VCaP (cell line): ENCODE data around the gene NACC2.

Experiments
- H3K27ac ChIP-seq: fragments of 450-650 bp; 2 replicates; pipeline ENCODE4 v1.5.1; 2017
- TF ChIP-seq, protein P1 (sequence below): fragments of 450-650 bp; conservative IDR thresholded peaks from 2 replicates; pipeline ENCODE4 v1.5.1; 2017; ENCODE audit warnings: mild to moderate bottlenecking, moderate library complexity

Gene NACC2

DNA sequence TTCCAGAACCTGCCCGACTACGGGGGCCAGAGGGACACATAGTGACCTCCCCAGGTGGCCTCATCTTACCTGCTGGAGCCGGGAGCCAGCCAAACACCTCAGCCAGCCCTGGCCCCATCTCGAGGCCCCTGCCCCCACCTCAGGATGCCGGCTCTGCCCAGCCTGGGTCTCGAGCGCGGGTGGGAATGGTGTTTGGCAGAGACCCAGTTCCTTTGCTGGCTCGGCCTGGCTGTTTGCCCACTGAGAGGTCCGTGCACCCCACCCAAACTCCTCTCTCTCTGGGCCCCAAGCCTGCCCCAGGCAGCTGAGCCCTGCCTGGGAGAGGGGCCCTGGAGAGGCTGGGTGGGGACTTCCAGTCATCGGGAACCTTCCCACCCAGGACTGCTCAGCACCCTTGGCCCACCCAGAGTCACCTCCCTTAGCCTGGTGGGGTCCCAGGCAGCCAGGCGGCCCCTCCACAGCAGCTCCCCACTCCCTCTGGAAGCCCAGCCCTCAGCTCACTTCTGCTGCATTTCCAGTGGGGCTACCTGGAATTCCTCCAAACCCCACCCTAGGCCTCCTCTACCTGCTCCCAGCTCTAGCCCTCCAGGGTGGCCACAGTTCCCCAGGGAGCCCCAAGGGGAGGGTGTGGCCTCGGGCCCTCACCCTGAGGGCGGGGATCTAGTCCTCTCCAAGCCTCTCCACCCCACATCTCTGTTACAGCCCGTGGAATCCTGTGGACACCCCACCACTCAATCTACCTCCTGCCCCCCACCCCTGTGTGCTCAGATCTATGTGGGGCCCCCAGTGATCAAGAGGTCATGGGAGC is 91.5 kb downstream of the NACC2 start:
- H3K27ac ChIP-seq, result no peak overlapping the region
- TF ChIP-seq, protein P1, sequence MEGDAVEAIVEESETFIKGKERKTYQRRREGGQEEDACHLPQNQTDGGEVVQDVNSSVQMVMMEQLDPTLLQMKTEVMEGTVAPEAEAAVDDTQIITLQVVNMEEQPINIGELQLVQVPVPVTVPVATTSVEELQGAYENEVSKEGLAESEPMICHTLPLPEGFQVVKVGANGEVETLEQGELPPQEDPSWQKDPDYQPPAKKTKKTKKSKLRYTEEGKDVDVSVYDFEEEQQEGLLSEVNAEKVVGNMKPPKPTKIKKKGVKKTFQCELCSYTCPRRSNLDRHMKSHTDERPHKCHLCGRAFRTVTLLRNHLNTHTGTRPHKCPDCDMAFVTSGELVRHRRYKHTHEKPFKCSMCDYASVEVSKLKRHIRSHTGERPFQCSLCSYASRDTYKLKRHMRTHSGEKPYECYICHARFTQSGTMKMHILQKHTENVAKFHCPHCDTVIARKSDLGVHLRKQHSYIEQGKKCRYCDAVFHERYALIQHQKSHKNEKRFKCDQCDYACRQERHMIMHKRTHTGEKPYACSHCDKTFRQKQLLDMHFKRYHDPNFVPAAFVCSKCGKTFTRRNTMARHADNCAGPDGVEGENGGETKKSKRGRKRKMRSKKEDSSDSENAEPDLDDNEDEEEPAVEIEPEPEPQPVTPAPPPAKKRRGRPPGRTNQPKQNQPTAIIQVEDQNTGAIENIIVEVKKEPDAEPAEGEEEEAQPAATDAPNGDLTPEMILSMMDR, result no peak

DNA sequence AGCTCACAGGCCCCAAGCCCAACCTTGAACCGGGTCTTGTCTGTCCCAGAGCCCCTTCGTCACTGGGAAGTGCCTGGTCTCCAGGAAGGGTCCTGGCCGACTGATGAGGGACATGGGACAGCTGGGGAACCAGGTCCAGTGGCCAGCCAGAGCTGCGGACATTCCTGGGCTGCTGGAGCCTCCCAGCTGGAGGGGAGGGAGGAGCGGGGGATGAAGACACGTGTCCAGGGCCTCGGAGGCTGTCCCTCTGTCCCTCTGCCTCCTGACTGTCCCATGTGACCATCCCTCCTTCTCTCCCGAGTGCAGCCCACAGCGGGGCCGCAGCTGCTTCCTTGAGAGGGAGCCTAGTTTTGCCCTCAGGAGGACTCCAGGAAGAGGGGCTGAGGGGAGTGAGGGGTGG is 92.2 kb downstream of the NACC2 start:
- TF ChIP-seq, protein P1, result no peak
- no peak overlapping the region for H3K27ac ChIP-seq

DNA sequence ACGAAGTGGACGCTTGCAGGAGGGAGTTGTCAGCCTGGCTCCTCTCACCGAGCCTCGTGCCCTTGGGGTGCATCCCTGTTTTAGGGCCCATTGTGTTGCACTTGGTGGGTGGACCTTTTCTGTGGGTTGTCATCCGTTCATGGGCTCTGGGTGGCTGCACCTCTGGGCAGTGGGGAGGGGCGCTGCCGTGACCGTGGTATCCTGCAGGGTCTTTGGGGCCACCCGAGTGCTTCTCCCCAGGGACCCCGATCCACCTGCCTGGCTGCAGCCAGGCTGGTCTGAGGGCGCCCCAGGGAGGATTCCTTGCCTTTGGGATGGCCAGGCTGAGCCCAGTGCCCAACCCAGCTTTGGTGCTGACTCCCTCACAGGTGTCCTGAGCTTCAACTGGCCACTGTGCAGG is 92.9 kb downstream of the NACC2 start:
- TF ChIP-seq, protein P1, result no peak
- H3K27ac ChIP-seq, result no peak overlapping the region

DNA sequence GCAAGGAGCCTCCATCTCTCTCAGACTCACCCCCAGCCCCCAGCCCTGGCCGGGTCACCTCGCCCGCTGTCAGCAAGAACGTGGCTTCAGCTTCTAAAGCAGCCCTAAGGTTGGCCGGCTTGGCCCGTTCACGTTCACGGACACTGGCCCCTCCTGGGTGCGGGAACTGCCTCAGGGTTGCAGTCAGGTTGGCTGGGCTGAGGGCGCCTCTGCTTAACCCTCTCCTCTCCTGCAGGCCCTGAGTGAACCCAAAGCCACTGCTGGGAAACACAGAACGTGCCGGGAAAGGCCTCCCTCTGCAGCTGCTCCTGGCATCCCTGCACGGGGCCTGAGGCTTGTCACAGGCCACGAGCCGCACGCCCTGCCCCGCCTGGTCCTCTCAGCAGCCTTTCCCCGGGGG is 93.9 kb downstream of the NACC2 start:
- TF ChIP-seq, protein P1, result no peak
- no peak overlapping the region for H3K27ac ChIP-seq

DNA sequence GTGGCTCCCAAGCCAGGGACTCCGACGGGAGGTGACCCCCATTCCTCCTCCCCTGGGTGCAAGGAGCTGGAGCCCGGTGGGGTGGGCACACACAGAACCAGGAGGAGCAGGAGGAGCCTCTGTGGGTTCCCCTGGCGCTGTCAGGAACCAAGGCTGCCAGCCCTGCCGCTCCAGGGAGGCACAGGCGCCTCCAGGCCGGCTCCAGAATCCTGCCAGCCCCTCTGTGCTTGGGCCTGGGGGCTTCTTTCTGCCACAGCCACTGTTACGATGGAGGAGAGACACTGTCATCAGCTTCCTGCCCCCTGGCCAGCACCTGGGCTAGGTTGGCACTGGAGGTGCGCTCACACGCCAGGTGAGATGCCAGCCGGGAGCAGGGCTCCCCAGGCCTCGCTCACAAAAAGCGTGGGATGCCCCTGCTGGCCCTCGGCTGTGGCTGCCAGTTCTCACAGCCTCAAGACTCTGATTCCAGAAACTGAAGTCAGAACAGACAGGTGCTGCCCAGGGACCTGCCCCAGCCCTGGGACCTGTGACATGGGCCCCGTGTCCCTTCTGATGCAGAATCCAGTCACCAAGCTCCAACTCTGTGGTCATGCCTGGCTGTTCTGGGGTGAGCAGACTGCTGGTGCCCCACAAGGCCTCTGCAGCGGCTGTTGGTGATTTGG is 96.5 kb downstream of the NACC2 start:
- no peak overlapping the region for H3K27ac ChIP-seq
- TF ChIP-seq, protein P1, result no peak

DNA sequence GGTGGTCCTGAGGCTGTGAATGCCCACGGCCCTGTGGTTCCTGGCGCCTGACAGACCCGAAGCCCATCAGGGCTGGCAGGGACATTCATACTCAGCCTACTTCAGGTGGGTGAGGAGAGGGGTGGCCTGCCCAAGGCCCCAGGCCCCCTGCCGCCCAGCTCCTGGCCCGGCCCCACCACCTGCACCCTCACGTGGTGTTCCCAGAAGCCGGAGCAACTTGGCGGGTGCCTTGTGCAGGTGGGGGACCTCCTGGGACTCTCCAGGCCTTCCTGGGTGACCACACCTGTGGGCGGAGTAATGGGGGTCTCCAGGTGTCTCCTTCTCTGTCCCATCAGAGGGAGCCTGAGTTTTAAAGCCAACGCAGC is 97.1 kb downstream of the NACC2 start:
- TF ChIP-seq, protein P1, result no peak
- H3K27ac ChIP-seq, result no peak overlapping the region

DNA sequence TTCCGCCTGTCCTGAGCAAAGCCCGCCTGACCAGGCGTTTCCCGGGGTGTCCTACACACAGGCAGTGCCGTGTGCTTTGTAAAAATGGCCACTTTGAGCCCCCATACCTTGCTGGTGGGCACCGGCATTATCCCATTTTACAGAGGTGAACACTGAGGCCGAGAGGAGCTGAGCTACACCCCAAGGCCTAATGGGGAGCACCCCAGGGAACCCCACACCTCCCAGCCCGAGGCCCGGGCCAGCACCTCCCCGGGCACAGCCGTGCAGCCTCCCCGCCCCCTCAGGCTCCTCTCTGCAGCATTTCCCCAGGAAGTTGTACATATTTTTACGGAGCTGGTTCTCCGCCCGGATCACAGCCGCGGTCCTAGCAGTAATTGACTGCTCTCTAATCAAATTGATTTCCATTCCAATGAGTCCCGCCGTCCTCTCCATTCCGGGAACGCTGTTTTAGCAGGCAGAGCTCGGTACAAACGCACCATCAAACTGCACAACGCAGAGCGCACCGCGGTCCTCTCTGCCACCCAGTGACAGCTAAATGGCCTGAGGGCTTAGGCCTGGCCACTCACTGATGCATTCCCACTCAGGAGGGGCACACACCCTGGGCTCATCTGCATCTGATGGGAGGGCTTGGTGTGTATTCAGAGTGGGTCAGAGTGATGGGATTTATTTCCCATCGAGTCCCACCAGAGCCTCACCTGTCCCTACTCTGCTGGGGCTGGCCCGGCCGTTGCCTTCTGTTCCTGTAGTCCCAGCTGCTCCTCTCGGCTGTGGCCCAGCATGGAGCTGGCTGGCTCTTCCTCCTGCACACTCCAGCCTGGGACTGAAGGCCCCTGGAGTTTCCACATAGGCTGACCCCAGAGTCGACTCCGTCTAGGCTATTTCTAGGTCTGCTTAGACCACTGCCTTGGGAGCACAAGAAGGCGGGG is 97.7 kb downstream of the NACC2 start:
- TF ChIP-seq, protein P1, result no peak
- no peak overlapping the region for H3K27ac ChIP-seq
